Measurements from ENCODE around the gene TRH. TPM values are rescaled to one million over a fixed set of nuclear protein-coding genes. Genes with fewer than 3 reads are reported as not detected.

TRH gene
- total and polyA plus RNA-seq, 9 donors: 0.32 to 2.8 (median 0.81) TPM

GRCh38 chr3:129947538-129948240 lies 26.8 kb upstream of the TRH start:
- no peak for TF ChIP-seq CTCF (IDR thresholded peaks at IDR 0.05)
- TF ChIP-seq POLR2A (IDR thresholded peaks at IDR 0.05): no peak
- TF ChIP-seq EP300 (IDR thresholded peaks at IDR 0.05): no peak
- no peak overlapping the region for H3K4me3 ChIP-seq
- no peaks in the 10 kb centered on the region for H3K9me3 ChIP-seq
- no peaks in the 10 kb centered on the region for H3K4me1 ChIP-seq (ENCODE audit: insufficient read depth)
- no peak for DNase-seq
- H3K27me3 ChIP-seq: no peaks in the 10 kb centered on the region
- H3K36me3 ChIP-seq: no peaks in the 10 kb centered on the region
- 65 to 75% (median 65%) methylated on average over 8 of the region's 8 CpGs for WGBS, 3 donors
- no peak overlapping the region for H3K27ac ChIP-seq
- intact Hi-C loops (cut with DNase I): loop anchor here in 2 of 4 donors (10.0 kb wide), 1 partner anchor 147 kb away; no protein-coding TSS in a partner anchor

GRCh38 chr3:129950318-129951046 lies 24.0 kb upstream of the TRH start:
- intact Hi-C loops (cut with DNase I): no loop called here
- no peaks in the 10 kb centered on the region for H3K4me1 ChIP-seq (ENCODE audit: insufficient read depth)
- H3K9me3 ChIP-seq: no peaks in the 10 kb centered on the region
- TF ChIP-seq CTCF (IDR thresholded peaks at IDR 0.05) (no peak), POLR2A (IDR thresholded peaks at IDR 0.05) (no peak), EP300 (IDR thresholded peaks at IDR 0.05) (no peak)
- no peak for DNase-seq
- H3K36me3 ChIP-seq: no peaks in the 10 kb centered on the region
- H3K27me3 ChIP-seq: no peaks in the 10 kb centered on the region
- no peak overlapping the region for H3K4me3 ChIP-seq
- WGBS, 3 donors: 18 to 48% (median 21%) methylated on average over 7 of the region's 7 CpGs
- no peak overlapping the region for H3K27ac ChIP-seq

DNA sequence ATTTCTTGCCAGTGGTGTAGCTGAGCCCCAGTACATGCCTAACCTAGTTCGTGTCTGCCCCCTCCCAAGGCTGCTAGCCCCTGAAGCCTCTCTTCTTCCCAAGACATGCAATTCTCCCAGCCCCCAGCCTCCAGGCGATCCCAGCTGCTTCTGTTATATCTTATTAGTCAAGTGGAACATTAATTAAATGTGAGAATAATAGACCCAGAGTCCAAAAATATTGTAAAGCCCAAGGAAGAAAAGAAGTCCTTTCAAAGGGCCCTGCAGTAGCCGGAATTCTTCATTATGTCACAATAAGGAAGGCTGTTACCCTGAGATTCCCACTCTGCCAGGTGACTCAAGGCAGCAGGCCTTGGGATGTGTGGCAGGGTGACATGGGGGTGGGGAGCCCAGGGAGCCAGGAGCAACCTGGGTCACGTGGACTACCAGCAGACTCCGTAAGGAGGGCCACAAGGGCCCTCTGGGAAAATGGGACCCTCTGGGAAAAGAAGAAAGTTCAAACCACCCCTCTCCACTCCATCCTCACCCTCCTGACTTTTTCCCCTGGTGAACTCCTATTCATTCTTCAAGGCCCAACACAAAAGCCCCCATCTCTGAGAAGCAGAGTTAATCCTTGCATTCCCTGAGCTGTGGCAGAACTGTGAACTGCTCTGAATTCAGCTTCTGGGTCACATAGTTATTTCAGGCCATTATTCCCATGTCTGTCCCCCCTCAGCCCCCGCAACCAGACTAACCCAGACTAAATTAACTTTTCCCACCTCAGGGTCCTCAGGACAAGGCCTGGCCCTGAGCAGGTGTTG lies 21.8 kb upstream of the TRH start:
- no peaks in the 10 kb centered on the region for H3K36me3 ChIP-seq
- TF ChIP-seq EP300 (IDR thresholded peaks at IDR 0.05): no peak
- no peak for TF ChIP-seq CTCF (IDR thresholded peaks at IDR 0.05)
- no peak for TF ChIP-seq POLR2A (IDR thresholded peaks at IDR 0.05)
- intact Hi-C loops (cut with DNase I): no loop called here
- H3K27me3 ChIP-seq: no peaks in the 10 kb centered on the region
- 84 to 88% (median 87%) methylated on average over 6 of the region's 6 CpGs for WGBS, 3 donors
- H3K9me3 ChIP-seq: no peaks in the 10 kb centered on the region
- DNase-seq: no peak
- no peaks in the 10 kb centered on the region for H3K4me1 ChIP-seq (ENCODE audit: insufficient read depth)
- no peak overlapping the region for H3K27ac ChIP-seq
- H3K4me3 ChIP-seq: no peak overlapping the region

DNA sequence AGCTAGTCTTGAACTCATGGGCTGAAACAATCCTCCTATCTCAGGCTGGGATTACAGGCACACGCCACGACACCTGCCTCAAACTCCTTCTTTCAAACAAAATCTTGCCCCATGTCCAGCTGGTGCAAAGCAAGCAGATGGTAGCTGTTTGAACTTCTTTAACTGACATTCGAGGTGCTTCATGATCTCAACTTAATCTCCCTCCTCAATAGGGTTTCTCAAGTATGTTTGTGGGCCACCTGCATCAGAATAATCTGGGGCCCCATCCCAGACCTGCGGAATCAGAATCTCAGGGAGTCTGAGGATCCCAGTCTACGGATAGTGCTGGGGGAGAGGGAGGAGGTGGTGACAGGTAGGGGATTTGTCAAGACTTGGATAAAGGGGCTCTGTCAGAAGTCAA lies 20.9 kb upstream of the TRH start:
- TF ChIP-seq CTCF (IDR thresholded peaks at IDR 0.05): no peak
- TF ChIP-seq POLR2A (IDR thresholded peaks at IDR 0.05): no peak
- TF ChIP-seq EP300 (IDR thresholded peaks at IDR 0.05): no peak
- no peaks in the 10 kb centered on the region for H3K27me3 ChIP-seq
- no peaks in the 10 kb centered on the region for H3K9me3 ChIP-seq
- intact Hi-C loops (cut with DNase I): no loop called here
- no peaks in the 10 kb centered on the region for H3K4me1 ChIP-seq (ENCODE audit: insufficient read depth)
- H3K36me3 ChIP-seq: no peaks in the 10 kb centered on the region
- 47 to 68% (median 58%) methylated on average over 5 of the region's 5 CpGs for WGBS, 3 donors
- H3K4me3 ChIP-seq: no peak overlapping the region
- no peak for DNase-seq
- H3K27ac ChIP-seq: no peak overlapping the region

Data from ovary (tissue), 9 donors.